ENCODE data around the gene FGFR4. TPM values are rescaled to one million over a fixed set of nuclear protein-coding genes. Genes with fewer than 3 reads are reported as not detected.

Gene FGFR4
- total and polyA plus RNA-seq, 2 donors (not counting 1 experiment from before 2014, with no cell fraction given) = 1.2 to 2.7 TPM

GRCh38 chr5:177065491-177065890 lies 21.2 kb upstream of the FGFR4 start:
- no peak overlapping the region for H3K9ac ChIP-seq (ENCODE audit: low read length)
- TF ChIP-seq CTCF (IDR thresholded peaks at IDR 0.05) (no peak), EZH2 (IDR thresholded peaks at IDR 0.05; ENCODE audit: borderline replicate concordance, insufficient read depth, low read depth, low read length, poor library complexity, severe bottlenecking) (no peak)
- Mint-ChIP-seq H3K27ac (no peak overlapping the region), H3K27me3 (no peaks in the 10 kb centered on the region), H3K9me3 (ENCODE audit: insufficient read depth) (no peaks in the 10 kb centered on the region), H3K4me1 (peaks cover 20% of the 10 kb centered on the region), H3K4me3 (no peak overlapping the region)
- H3K27me3 ChIP-seq (replicated peaks in 1 of 4; ENCODE audit: control extremely low read depth in 1 of 4, control insufficient read depth in 3 of 4, insufficient read depth in 4 of 4, low read length in 3 of 4) = no peaks in the 10 kb centered on the region
- H3K4me3 ChIP-seq (ENCODE audit: control extremely low read depth in 1 of 5, extremely low read depth in 1 of 5, insufficient read depth in 1 of 5, low read depth in 2 of 5, low read length in 4 of 5) = no peak overlapping the region
- no peak overlapping the region for H3K27ac ChIP-seq (ENCODE audit: low read length in 2 of 2)
- peaks cover 0 to 26% of the 10 kb centered on the region in 2 experiments for H3K36me3 ChIP-seq (replicated peaks in 1 of 2; ENCODE audit: control extremely low read depth in 1 of 2, control insufficient read depth in 1 of 2, extremely low read depth in 1 of 2, insufficient read depth in 2 of 2, low read length in 1 of 2)
- 80% methylated on average over 4 of the region's 6 CpGs for WGBS (ENCODE audit: insufficient coverage)
- no peak for ATAC-seq (ENCODE audit: low read depth)
- H3K9me3 ChIP-seq (ENCODE audit: control extremely low read depth in 1 of 3, control insufficient read depth in 2 of 3, insufficient read depth in 1 of 3, low read length in 2 of 3) = no peaks in the 10 kb centered on the region
- no peaks in the 10 kb centered on the region for H3K79me2 ChIP-seq (ENCODE audit: control insufficient read depth, insufficient read depth, low read length)
- ChIA-PET CTCF (interaction anchor here (0.6 to 1.8 kb wide), 2 partner anchors 8 to 64 kb away, joined by 4 to 5 read pairs; no protein-coding TSS in a partner anchor), POLR2A (no interaction called here)
- no peak overlapping the region for H3K4me2 ChIP-seq (replicated peaks; ENCODE audit: low read depth, low read length, poor library complexity, severe bottlenecking)
- intact Hi-C loops (cut with micrococcal nuclease) = no loop called here
- H4K20me1 ChIP-seq (ENCODE audit: control insufficient read depth, insufficient read depth, low read length, poor library complexity, severe bottlenecking) = no peaks in the 10 kb centered on the region
- no peak for DNase-seq
- no peak overlapping the region for H2AFZ ChIP-seq (ENCODE audit: insufficient read depth, low read depth, low read length, poor library complexity, severe bottlenecking)
- peaks cover 4 to 20% of the 10 kb centered on the region in 2 donors for H3K4me1 ChIP-seq (ENCODE audit: control insufficient read depth in 2 of 2, insufficient read depth in 2 of 2, low read length in 2 of 2)

GRCh38 chr5:177066224-177066623 lies 20.5 kb upstream of the FGFR4 start:
- Mint-ChIP-seq H3K27me3 (no peaks in the 10 kb centered on the region), H3K27ac (no peak overlapping the region), H3K9me3 (ENCODE audit: insufficient read depth) (no peaks in the 10 kb centered on the region), H3K4me1 (peaks cover 27% of the 10 kb centered on the region), H3K4me3 (no peak overlapping the region)
- no peak overlapping the region for H3K9ac ChIP-seq (ENCODE audit: low read length)
- H4K20me1 ChIP-seq (ENCODE audit: control insufficient read depth, insufficient read depth, low read length, poor library complexity, severe bottlenecking) = no peaks in the 10 kb centered on the region
- H3K4me2 ChIP-seq (replicated peaks; ENCODE audit: low read depth, low read length, poor library complexity, severe bottlenecking) = no peak overlapping the region
- no peak overlapping the region for H2AFZ ChIP-seq (ENCODE audit: insufficient read depth, low read depth, low read length, poor library complexity, severe bottlenecking)
- intact Hi-C loops (cut with micrococcal nuclease) = no loop called here
- POLR2A ChIA-PET = no interaction called here
- no peak overlapping the region for H3K4me3 ChIP-seq (ENCODE audit: control extremely low read depth in 1 of 5, extremely low read depth in 1 of 5, insufficient read depth in 1 of 5, low read depth in 2 of 5, low read length in 4 of 5)
- H3K79me2 ChIP-seq (ENCODE audit: control insufficient read depth, insufficient read depth, low read length) = no peaks in the 10 kb centered on the region
- H3K36me3 ChIP-seq (replicated peaks in 1 of 2; ENCODE audit: control extremely low read depth in 1 of 2, control insufficient read depth in 1 of 2, extremely low read depth in 1 of 2, insufficient read depth in 2 of 2, low read length in 1 of 2) = peaks cover 0 to 26% of the 10 kb centered on the region in 2 experiments
- peaks cover 0 to 2% (median 0%) of the 10 kb centered on the region in 3 donors for H3K9me3 ChIP-seq (ENCODE audit: control extremely low read depth in 1 of 3, control insufficient read depth in 2 of 3, insufficient read depth in 1 of 3, low read length in 2 of 3)
- H3K27me3 ChIP-seq (replicated peaks in 1 of 4; ENCODE audit: control extremely low read depth in 1 of 4, control insufficient read depth in 3 of 4, insufficient read depth in 4 of 4, low read length in 3 of 4) = no peaks in the 10 kb centered on the region
- 100% methylated on average over 2 of the region's 2 CpGs for WGBS (ENCODE audit: insufficient coverage)
- CTCF ChIA-PET = interaction anchor here (0.7 kb wide), 1 partner anchor 48 kb away, joined by 4 read pairs; no protein-coding TSS in a partner anchor
- TF ChIP-seq CTCF (IDR thresholded peaks at IDR 0.05) (no peak), EZH2 (IDR thresholded peaks at IDR 0.05; ENCODE audit: borderline replicate concordance, insufficient read depth, low read depth, low read length, poor library complexity, severe bottlenecking) (no peak)
- H3K4me1 ChIP-seq (ENCODE audit: control insufficient read depth in 2 of 2, insufficient read depth in 2 of 2, low read length in 2 of 2) = peaks cover 11 to 28% of the 10 kb centered on the region in 2 donors
- no peak overlapping the region for H3K27ac ChIP-seq (ENCODE audit: low read length in 2 of 2)
- DNase-seq = no peak
- no peak for ATAC-seq (ENCODE audit: low read depth)

Measured in B cell (primary cell).